Measurements from ENCODE around the gene TMEM240. TPM values are rescaled to one million over a fixed set of nuclear protein-coding genes. Genes with fewer than 3 reads are reported as not detected.
"Not testable (repeated sequence)": the region's sequence is repeated elsewhere in the genome, so short reads cannot be mapped to it uniquely, and the experiment has no call there.

TMEM240 gene
- total and polyA plus RNA-seq, 11 donors = 1.5 to 12.4 (median 4.2) TPM; not detected in 1

DNA sequence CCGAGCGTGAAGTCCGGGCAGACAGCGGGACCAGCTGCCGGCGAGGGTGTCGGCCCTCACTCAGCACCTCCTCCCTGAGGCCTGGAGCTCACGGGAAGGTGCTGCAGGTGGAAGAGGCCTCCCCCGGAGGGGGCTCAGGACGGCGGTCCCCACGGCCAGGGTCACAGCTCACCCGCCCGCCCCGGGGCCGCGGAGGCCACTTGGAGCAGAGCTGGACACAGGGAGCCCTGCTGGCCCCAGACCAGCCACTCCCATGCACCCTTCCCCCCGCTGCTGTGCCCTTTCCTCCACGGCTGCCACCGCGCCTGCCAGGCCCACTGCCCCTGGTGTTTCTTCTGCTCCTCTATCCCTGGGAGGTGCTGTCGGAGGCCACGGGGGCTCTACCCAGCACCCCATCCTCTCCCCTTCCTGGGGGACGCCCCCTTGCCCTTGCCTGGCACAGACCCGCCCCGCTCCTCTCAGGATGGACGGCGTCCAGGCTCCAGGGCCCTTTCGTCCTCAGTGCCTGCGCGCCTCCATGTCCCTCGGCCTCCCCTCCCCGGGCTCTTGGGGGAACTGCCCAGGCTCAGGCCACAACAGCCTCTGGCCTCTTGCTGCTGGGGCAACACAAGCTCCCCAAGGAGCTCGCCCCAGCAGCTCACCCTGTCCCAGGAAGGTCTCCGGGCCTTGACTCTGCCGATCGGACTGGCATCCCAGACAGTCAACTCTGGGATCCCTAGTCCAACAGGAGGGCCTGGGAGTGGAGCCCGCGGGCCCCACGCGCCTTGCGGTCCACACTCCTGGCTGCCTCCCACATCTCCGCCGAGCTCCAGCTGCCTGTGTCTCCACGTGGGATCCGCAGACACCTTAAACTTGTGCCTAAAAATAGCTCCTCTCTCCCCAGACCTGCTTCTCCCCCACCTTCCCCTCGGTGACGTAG lies 4.1 kb downstream of the TMEM240 start:
- Histone ChIP-seq H3K27ac (peak overlapping the region in 1 of 12 donors; percentile 24), H3K36me3 (peaks cover 0 to 14% (median 3%) of the 10 kb centered on the region in 9 donors), H3K9me3 (peaks cover 0 to 13% (median 5%) of the 10 kb centered on the region in 12 donors), H3K27me3 (no peaks in the 10 kb centered on the region), H3K4me1 (peaks cover 0 to 29% (median 15%) of the 10 kb centered on the region in 12 donors), H3K4me3 (no peak overlapping the region)
- no peak for TF ChIP-seq POLR2A (IDR thresholded peaks at IDR 0.05)
- TF ChIP-seq, protein P1, sequence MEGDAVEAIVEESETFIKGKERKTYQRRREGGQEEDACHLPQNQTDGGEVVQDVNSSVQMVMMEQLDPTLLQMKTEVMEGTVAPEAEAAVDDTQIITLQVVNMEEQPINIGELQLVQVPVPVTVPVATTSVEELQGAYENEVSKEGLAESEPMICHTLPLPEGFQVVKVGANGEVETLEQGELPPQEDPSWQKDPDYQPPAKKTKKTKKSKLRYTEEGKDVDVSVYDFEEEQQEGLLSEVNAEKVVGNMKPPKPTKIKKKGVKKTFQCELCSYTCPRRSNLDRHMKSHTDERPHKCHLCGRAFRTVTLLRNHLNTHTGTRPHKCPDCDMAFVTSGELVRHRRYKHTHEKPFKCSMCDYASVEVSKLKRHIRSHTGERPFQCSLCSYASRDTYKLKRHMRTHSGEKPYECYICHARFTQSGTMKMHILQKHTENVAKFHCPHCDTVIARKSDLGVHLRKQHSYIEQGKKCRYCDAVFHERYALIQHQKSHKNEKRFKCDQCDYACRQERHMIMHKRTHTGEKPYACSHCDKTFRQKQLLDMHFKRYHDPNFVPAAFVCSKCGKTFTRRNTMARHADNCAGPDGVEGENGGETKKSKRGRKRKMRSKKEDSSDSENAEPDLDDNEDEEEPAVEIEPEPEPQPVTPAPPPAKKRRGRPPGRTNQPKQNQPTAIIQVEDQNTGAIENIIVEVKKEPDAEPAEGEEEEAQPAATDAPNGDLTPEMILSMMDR (IDR thresholded peaks at IDR 0.05) = no peak
- 77 to 82% (median 80%) methylated on average over 38 to 48 of the region's 48 CpGs for WGBS, 4 donors
- no peak for ATAC-seq
- DNase-seq = no peak
- intact Hi-C loops (cut with DNase I) = no loop called here

DNA sequence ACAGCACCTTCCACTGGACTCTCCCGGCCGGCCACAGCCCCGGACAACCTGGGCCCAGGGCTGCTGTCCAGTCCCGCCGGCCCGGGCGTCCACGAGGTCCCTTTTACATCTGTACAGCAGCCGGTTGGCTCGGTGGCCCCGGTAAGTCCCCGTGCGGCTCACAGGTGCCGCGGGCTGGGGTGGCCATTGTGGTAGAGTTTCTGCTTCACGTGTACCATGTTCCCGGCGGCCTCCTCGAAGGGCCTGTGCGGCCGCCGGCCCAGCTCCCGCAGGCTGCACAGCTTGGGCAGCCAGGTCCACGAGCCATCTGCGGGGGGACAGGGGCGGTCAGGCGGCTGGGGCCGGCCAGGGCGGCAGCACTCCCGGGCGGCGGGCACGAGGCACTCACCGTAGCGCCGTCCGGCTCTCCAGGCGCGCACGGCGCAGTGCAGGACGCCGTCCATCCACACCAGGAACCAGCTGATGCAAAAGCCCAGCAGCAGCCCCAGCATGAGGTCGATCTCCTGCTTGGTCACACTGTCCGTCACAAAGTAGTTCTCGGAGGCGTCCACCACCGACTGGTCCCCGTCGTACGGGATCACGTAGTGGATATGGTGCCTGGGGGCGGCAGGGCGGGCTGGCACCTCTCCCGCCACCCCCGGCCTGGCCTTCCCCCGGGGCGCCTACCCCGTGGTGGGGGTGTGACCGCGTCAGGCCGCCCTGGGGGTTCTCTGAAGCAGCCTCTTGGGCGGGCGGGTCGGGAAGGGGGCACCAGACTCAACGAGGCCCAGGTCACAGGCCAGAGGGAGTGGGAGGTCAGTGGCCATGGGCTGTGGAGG lies 5.0 kb downstream of the TMEM240 start:
- ATAC-seq = no peak
- intact Hi-C loops (cut with DNase I) = no loop called here
- no peak for DNase-seq
- Histone ChIP-seq H3K36me3 (peaks cover 0 to 12% (median 0%) of the 10 kb centered on the region in 9 donors), H3K4me1 (peaks cover 0 to 21% (median 9%) of the 10 kb centered on the region in 12 donors), H3K9me3 (peaks cover 0 to 17% (median 5%) of the 10 kb centered on the region in 12 donors), H3K27me3 (no peaks in the 10 kb centered on the region), H3K27ac (no peak overlapping the region), H3K4me3 (no peak overlapping the region)
- WGBS, 4 donors = 93 to 95% (median 94%) methylated on average over 47 to 66 of the region's 66 CpGs
- TF ChIP-seq, protein P1 (IDR thresholded peaks at IDR 0.05) = no peak
- no peak for TF ChIP-seq POLR2A (IDR thresholded peaks at IDR 0.05)

DNA sequence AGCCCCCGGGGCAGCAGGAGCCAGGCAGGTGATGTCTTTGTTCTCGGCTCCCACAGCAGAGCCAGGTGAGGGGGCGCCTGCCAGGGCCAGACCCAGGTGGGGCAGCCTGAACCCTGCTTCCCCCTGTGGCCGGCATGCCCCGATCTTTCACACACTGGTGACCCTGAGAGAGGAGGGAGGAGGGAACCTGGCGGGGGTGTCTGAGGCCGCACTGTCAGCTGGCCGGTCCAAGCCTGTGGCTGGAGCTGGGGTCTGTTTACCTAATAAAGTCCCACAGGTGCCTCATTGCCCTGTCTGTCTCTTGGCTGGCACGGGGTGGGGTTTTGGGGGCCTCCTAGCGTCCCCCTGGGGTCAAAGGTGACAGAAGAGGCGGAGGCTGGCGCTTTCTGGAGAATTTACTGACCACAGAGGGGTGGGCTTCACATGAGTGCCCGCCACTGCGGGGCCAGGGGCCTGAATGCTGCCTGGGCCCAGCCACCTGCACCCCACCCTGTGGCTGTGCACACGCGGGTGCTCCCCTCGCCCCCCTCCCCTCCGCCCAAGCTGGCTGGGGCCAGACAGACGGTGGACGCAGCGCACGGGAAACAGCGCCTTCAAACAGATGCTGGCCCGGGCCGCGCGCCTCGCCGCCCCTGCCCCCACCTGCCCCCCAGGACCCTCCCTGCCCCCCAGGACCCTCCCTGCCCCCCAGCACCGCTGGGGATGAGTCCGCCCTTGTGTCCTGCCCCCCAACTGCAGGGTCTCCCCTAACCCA lies 5.8 kb downstream of the TMEM240 start:
- intact Hi-C loops (cut with DNase I) = no loop called here
- no peak for DNase-seq
- peaks cover 0 to 14% (median 3%) of the 10 kb centered on the region in 9 donors for H3K36me3 ChIP-seq
- peaks cover 0 to 18% (median 9%) of the 10 kb centered on the region in 12 donors for H3K4me1 ChIP-seq
- TF ChIP-seq, protein P1 (IDR thresholded peaks at IDR 0.05) = no peak
- no peak for TF ChIP-seq POLR2A (IDR thresholded peaks at IDR 0.05)
- peaks cover 0 to 17% (median 5%) of the 10 kb centered on the region in 12 donors for H3K9me3 ChIP-seq
- 75 to 92% (median 90%) methylated on average over 4 to 31 of the region's 31 CpGs for WGBS, 4 donors
- H3K27me3 ChIP-seq = no peaks in the 10 kb centered on the region
- no peak overlapping the region for H3K27ac ChIP-seq
- H3K4me3 ChIP-seq = no peak overlapping the region
- ATAC-seq = no peak

DNA sequence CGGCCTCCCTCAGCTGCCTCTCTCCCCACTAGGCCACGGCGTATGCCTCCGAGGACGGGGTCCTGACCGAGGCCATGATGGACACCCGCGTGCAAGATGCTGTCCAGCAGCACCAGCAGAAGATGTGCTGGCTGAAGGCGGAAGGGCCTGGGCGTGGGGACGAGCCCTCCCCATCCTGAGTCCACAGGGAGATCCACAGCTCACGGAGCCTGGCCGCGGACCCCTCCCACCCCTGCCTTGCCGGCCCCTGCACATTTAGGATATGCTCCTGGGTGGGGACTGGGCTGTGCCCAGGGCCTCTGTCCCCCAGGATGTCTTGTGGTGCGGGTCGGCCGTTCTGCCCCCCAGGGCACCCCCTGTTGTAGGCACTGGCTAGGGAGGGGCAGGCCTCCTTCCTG lies 6.5 kb downstream of the TMEM240 start:
- DNase-seq; intact Hi-C loops (cut with DNase I); H3K27me3 ChIP-seq; H3K4me3 ChIP-seq: not testable (repeated sequence)
- Histone ChIP-seq H3K27ac (peak overlapping the region in 4 of 12 donors; percentile 14 to 76 (median 44)), H3K36me3 (peaks cover 0 to 19% (median 6%) of the 10 kb centered on the region in 9 donors), H3K9me3 (peaks cover 0 to 17% (median 5%) of the 10 kb centered on the region in 12 donors), H3K4me1 (peaks cover 0 to 11% (median 2%) of the 10 kb centered on the region in 12 donors)
- 70 to 76% methylated on average over 17 to 18 of the region's 18 CpGs; no CpG with 5 or more reads in 2 of the 4 donors for WGBS, 4 donors
- peak in 1 of 4 donors; percentile 2 for ATAC-seq

DNA sequence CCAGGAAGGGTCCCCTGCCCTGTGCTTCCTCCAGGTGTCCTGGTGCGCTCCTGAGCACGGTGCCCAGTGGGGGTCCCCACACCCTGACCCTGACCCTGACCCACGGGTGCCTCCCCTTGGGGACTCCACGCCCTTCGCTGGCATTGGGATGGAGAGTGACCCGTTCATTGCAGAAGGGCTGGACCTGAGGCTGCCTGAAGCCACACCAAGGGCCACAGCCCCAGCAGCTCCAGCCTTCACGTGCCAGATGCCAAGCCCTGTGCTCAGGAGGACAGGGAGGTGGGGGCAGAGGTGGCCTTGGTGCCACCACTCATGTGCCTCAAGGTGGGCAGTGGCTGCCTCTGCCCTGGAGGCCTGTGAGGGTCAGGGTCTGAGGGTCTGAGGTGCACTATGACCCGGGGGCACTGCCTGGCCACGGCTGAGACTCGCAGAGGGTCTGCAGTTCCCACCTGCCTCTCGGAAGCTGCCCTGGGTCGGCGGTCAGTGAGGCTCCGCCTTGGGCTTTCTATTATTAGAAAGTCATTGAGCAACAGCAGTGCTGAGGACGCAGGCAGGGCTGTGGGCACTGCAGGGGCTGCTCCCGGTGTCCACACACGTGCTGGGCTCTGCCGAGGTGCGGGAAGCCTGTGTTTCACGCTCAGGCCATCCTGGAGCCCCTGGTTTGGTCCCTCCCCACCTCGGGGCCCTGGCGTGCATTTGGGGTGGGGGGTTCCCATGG lies 7.1 kb downstream of the TMEM240 start:
- H3K36me3 ChIP-seq = peaks cover 0 to 25% (median 10%) of the 10 kb centered on the region in 9 donors
- H3K4me1 ChIP-seq; H3K27me3 ChIP-seq; intact Hi-C loops (cut with DNase I); DNase-seq; H3K4me3 ChIP-seq: not testable (repeated sequence)
- peaks cover 0 to 17% (median 5%) of the 10 kb centered on the region in 12 donors for H3K9me3 ChIP-seq
- H3K27ac ChIP-seq = peak overlapping the region in 8 of 12 donors; percentile 24 to 76 (median 46)
- peak; percentile 64 to 79 (median 72) for ATAC-seq
- WGBS, 4 donors = 51 to 69% (median 61%) methylated on average over 11 to 20 of the region's 22 CpGs
